IPS-18c (cell line): ENCODE data around the gene POLRMT.
"Not testable (repeated sequence)": the region's sequence is repeated elsewhere in the genome, so short reads cannot be mapped to it uniquely, and the experiment has no call there.

Experiments used
- H3K4me3 ChIP-seq: 2 replicates; pipeline ENCODE4 v1.7.0; 2013; ENCODE audit warnings: low read depth, mild to moderate bottlenecking, low read length, moderate library complexity; ENCODE audit not compliant: insufficient read depth
- H3K9me3 ChIP-seq: one replicate; pipeline ENCODE4 v1.6.1; 2013; ENCODE audit warnings: mild to moderate bottlenecking, low read length, moderate library complexity; ENCODE audit not compliant: control insufficient read depth, insufficient read depth

POLRMT gene

GRCh38 chr19:640606-641189 is 7.4 kb upstream of the POLRMT start:
- Histone ChIP-seq H3K4me3 (no peak overlapping the region), H3K9me3 (no peaks in the 10 kb centered on the region)

GRCh38 chr19:640161-640558 is 6.8 kb upstream of the POLRMT start:
- Histone ChIP-seq H3K4me3 (peak overlapping the region; percentile 38; the same call in 1 of the 2 replicates), H3K9me3 (no peaks in the 10 kb centered on the region)

- H3K4me3 ChIP-seq: peak within 1 kb of the TSS; percentile 49
- no peaks in the 10 kb centered on the region for H3K9me3 ChIP-seq
Measured at GRCh38 chr19:639253-640160, 6.2 kb upstream of the POLRMT start, which contains the start of gene FGF22. Gene FGF22 (plus strand): TSS chr19:639879. CDS start chr19:639926, 47 bp downstream.

GRCh38 chr19:638906-639252 is 5.5 kb upstream of the POLRMT start:
- peak overlapping the region; percentile 49; the same call in 1 of the 2 replicates for H3K4me3 ChIP-seq
- H3K9me3 ChIP-seq: no peaks in the 10 kb centered on the region

- no peaks in the 10 kb centered on the region for H3K9me3 ChIP-seq
Measured at GRCh38 chr19:634975-635652, 1.8 kb upstream of the POLRMT start.

GRCh38 chr19:633786-634639 is 676 bp upstream of the POLRMT start:
- H3K9me3 ChIP-seq: no peaks in the 10 kb centered on the region
- peak overlapping the region; percentile 80 for H3K4me3 ChIP-seq

More at GRCh38 chr19:634975-635652, 1.8 kb upstream of the POLRMT start:
- no peak overlapping the region for H3K4me3 ChIP-seq

- no peaks in the 10 kb centered on the region for H3K9me3 ChIP-seq
- peak overlapping the region; percentile 100 for H3K4me3 ChIP-seq
Measured at GRCh38 chr19:632579-633067, 714 bp downstream of the POLRMT start.

GRCh38 chr19:629961-630714 is 3.2 kb downstream of the POLRMT start:
- Histone ChIP-seq H3K9me3 (no peaks in the 10 kb centered on the region), H3K4me3 (no peak overlapping the region)

- not testable (repeated sequence) for H3K9me3 ChIP-seq
Measured at GRCh38 chr19:629515-629914, 3.8 kb downstream of the POLRMT start.

GRCh38 chr19:628168-628567 is 5.2 kb downstream of the POLRMT start:
- no peak overlapping the region for H3K4me3 ChIP-seq
- H3K9me3 ChIP-seq: no peaks in the 10 kb centered on the region

More at GRCh38 chr19:629515-629914, 3.8 kb downstream of the POLRMT start:
- H3K4me3 ChIP-seq: not testable (repeated sequence)

GRCh38 chr19:626566-626965 is 6.8 kb downstream of the POLRMT start:
- H3K4me3 ChIP-seq, H3K9me3 ChIP-seq: not testable (repeated sequence)

- no peak overlapping the region for H3K4me3 ChIP-seq
- H3K9me3 ChIP-seq: no peaks in the 10 kb centered on the region
Measured at GRCh38 chr19:625257-625656, 8.1 kb downstream of the POLRMT start.

- Histone ChIP-seq H3K4me3 (no peak overlapping the region), H3K9me3 (no peaks in the 10 kb centered on the region)
Measured at GRCh38 chr19:624433-625109, 8.8 kb downstream of the POLRMT start.

GRCh38 chr19:623974-624373 is 9.4 kb downstream of the POLRMT start:
- Histone ChIP-seq H3K4me3 (no peak overlapping the region), H3K9me3 (no peaks in the 10 kb centered on the region)

GRCh38 chr19:623175-623916 is 10.0 kb downstream of the POLRMT start:
- no peak overlapping the region for H3K4me3 ChIP-seq
- no peaks in the 10 kb centered on the region for H3K9me3 ChIP-seq
